Measurements from ENCODE around the gene BTF3L4. TPM values are rescaled to one million over a fixed set of nuclear protein-coding genes. Genes with fewer than 3 reads are reported as not detected.

The BTF3L4 gene
- total and polyA plus RNA-seq, 2 experiments from 2014 or later = 67.5 to 80.2 TPM

DNA sequence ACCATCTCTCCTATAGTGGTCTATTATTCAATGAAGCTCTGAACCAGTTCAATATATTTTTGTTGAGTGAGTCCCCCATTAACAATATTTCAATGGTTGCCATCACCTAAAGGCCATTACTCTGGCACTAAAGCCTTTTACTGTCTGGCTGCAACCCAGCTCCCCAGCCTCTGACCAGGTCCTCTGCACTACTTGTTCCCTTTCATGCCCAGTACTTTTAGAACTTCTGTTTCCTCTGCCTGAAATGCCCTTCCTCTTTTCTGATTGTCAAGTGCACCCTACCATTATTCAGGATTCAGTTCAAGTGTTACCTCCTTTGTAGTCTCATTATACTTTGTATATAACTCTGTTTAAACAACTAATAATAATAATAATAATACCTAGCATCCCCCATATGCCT, 55.4 kb downstream of the BTF3L4 start:
- Histone ChIP-seq H4K20me1 (ENCODE audit: insufficient read depth, poor library complexity, severe bottlenecking) (no peaks in the 10 kb centered on the region), H3K27me3 (peaks cover 3% of the 10 kb centered on the region), H3K4me1 (ENCODE audit: insufficient read depth) (no peaks in the 10 kb centered on the region), H3K79me2 (no peaks in the 10 kb centered on the region), H3K9me3 (ENCODE audit: low read depth) (no peaks in the 10 kb centered on the region), H3K4me2 (no peak overlapping the region), H3K27ac (no peak overlapping the region), H3K9me2 (replicated peaks; ENCODE audit: insufficient read depth) (no peaks in the 10 kb centered on the region), H3K4me3 (no peak overlapping the region), H2AFZ (no peak overlapping the region), H3K36me3 (replicated peaks; ENCODE audit: insufficient read depth, low read depth) (no peaks in the 10 kb centered on the region)
- TF ChIP-seq EZH2phosphoT487 (IDR thresholded peaks at IDR 0.05; ENCODE audit: low read depth, severe bottlenecking, unreplicated experiment) = no peak
- TF ChIP-seq, protein P1, sequence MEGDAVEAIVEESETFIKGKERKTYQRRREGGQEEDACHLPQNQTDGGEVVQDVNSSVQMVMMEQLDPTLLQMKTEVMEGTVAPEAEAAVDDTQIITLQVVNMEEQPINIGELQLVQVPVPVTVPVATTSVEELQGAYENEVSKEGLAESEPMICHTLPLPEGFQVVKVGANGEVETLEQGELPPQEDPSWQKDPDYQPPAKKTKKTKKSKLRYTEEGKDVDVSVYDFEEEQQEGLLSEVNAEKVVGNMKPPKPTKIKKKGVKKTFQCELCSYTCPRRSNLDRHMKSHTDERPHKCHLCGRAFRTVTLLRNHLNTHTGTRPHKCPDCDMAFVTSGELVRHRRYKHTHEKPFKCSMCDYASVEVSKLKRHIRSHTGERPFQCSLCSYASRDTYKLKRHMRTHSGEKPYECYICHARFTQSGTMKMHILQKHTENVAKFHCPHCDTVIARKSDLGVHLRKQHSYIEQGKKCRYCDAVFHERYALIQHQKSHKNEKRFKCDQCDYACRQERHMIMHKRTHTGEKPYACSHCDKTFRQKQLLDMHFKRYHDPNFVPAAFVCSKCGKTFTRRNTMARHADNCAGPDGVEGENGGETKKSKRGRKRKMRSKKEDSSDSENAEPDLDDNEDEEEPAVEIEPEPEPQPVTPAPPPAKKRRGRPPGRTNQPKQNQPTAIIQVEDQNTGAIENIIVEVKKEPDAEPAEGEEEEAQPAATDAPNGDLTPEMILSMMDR (IDR thresholded peaks at IDR 0.05; ENCODE audit: poor library complexity) = no peak
- TF ChIP-seq EZH2 (IDR thresholded peaks at IDR 0.05; ENCODE audit: borderline replicate concordance) = no peak
- no peak for DNase-seq (ENCODE audit: low spot score)

DNA sequence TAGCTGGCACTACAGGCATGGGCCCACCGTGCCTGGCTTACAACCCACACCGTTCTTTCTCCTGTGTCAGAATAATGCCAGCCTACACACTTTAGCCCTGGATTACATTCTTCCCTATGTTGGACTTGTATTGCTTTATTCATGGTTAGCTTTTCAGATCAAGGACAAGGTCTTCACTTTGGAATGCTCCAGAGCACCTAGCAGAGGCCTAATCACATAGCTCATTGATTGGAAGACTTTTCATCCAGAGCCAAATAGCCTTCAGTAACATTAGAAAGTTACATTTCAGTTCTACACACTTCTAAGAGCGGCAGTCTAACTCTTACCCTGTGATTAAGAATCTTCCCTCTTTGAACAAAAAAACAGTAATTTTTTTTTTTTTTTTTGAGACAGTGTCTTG, 56.4 kb downstream of the BTF3L4 start:
- Histone ChIP-seq H3K79me2 (no peaks in the 10 kb centered on the region), H4K20me1 (ENCODE audit: insufficient read depth, poor library complexity, severe bottlenecking) (no peaks in the 10 kb centered on the region), H3K27ac (no peak overlapping the region), H2AFZ (no peak overlapping the region), H3K4me1 (ENCODE audit: insufficient read depth) (no peaks in the 10 kb centered on the region), H3K27me3 (peaks cover 3% of the 10 kb centered on the region), H3K4me3 (no peak overlapping the region), H3K9me3 (ENCODE audit: low read depth) (no peaks in the 10 kb centered on the region), H3K36me3 (replicated peaks; ENCODE audit: insufficient read depth, low read depth) (no peaks in the 10 kb centered on the region), H3K9me2 (replicated peaks; ENCODE audit: insufficient read depth) (no peaks in the 10 kb centered on the region), H3K4me2 (no peak overlapping the region)
- TF ChIP-seq EZH2 (IDR thresholded peaks at IDR 0.05; ENCODE audit: borderline replicate concordance) (no peak), EZH2phosphoT487 (IDR thresholded peaks at IDR 0.05; ENCODE audit: low read depth, severe bottlenecking, unreplicated experiment) (no peak)
- TF ChIP-seq, protein P1 (IDR thresholded peaks at IDR 0.05; ENCODE audit: poor library complexity) = no peak
- no peak for DNase-seq (ENCODE audit: low spot score)
- WGBS (ENCODE audit: low lambda C conversion rate, missing lambda C conversion rate) = 97% methylated on average over 3 of the region's 3 CpGs

DNA sequence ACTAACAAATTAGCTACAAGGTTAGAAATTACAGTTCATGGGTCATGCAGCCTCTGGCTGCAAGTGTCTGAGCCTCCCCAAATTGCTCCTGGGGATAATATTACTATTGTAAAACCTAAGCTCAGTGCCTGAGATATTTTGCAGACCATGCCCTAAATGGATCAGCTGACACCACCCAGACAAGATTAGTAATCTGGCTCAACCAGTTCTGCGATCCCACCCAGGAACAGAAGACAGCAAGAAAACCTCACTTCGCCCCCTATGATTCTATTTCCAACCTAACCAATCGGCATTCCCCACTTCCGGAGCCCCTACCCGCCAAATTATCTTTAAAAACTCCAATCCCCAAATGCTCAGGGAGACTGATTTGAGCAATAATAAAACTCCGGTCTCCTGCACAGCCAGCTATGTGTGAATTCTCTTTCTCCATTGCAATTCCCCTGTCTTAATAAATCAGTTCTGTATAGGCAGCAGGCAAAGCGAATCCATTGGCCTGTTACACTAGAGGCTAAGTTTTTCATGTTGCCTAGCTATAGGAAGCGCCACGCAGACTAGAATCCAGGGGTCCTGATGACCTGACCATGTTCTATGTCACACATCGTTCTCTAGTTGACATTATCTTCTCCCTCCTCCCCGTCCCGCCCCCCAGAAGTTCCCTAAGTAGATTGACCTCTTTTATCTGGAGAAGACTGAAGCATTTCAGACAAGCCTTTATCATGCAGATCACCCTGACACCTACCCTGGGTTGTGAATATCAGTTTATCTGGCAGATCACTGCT, 63.4 kb downstream of the BTF3L4 start:
- no peak overlapping the region for H2AFZ ChIP-seq
- no peak overlapping the region for H3K4me3 ChIP-seq
- H3K4me2 ChIP-seq = peak overlapping the region; percentile 32
- H3K79me2 ChIP-seq = no peaks in the 10 kb centered on the region
- H3K9me3 ChIP-seq (ENCODE audit: low read depth) = no peaks in the 10 kb centered on the region
- H3K9me2 ChIP-seq (replicated peaks; ENCODE audit: insufficient read depth) = no peaks in the 10 kb centered on the region
- no peaks in the 10 kb centered on the region for H3K36me3 ChIP-seq (replicated peaks; ENCODE audit: insufficient read depth, low read depth)
- H3K27ac ChIP-seq = no peak overlapping the region
- TF ChIP-seq, protein P1 (IDR thresholded peaks at IDR 0.05; ENCODE audit: poor library complexity) = no peak
- TF ChIP-seq EZH2phosphoT487 (IDR thresholded peaks at IDR 0.05; ENCODE audit: low read depth, severe bottlenecking, unreplicated experiment) (no peak), EZH2 (IDR thresholded peaks at IDR 0.05; ENCODE audit: borderline replicate concordance) (no peak)
- DNase-seq (ENCODE audit: low spot score) = no peak
- H3K4me1 ChIP-seq (ENCODE audit: insufficient read depth) = peaks cover 5% of the 10 kb centered on the region
- no peaks in the 10 kb centered on the region for H3K27me3 ChIP-seq
- 38% methylated on average over 12 of the region's 12 CpGs for WGBS (ENCODE audit: low lambda C conversion rate, missing lambda C conversion rate)
- no peaks in the 10 kb centered on the region for H4K20me1 ChIP-seq (ENCODE audit: insufficient read depth, poor library complexity, severe bottlenecking)

All from hepatocyte (in vitro differentiated cells).